GM12878 (cell line): ENCODE results near the gene ZNRF3. TPM values are rescaled to one million over a fixed set of nuclear protein-coding genes. Genes with fewer than 3 reads are reported as not detected.

Source experiments
- ATAC-seq: fragments of 200-7000 bp; cut with Tn5 transposase; 3 replicates; pipeline ENCODE4 v1.9.1; 2020; ENCODE audit warnings: mild to moderate bottlenecking, moderate library complexity
- BruUV-seq: library from RNA; stranded (reverse); fragments of 400-500 nt; replicated peaks from 2 replicates; lab custom pipeline; 2021; lab: Mats Ljungman, UMichigan
- CTCF ChIA-PET: fragments of 300-600 bp; sonication (Branson Sonifier 250); formaldehyde crosslinking; extraction: SDS; loops from one replicate; lab custom pipeline; 2021; ENCODE audit warnings: inconsistent platforms; lab: Yijun Ruan, JAX
- POLR2A ChIA-PET: fragments of 350-600 bp; formaldehyde crosslinking; extraction: SDS; loops from one replicate; lab custom pipeline; 2021; ENCODE audit warnings: inconsistent platforms; lab: Charles Lee
- RAD21 ChIA-PET: fragments of 300-600 bp; sonication (Branson Sonifier 250); formaldehyde crosslinking; loops from one replicate; lab custom pipeline; 2023; ENCODE audit warnings: antibody characterized with exemption; ENCODE audit not compliant: unreplicated experiment; lab: Charles Lee
- SMC1A ChIA-PET: fragments of 300-600 bp; sonication (Branson Sonifier 250); formaldehyde crosslinking; loops from one replicate; lab custom pipeline; 2023; ENCODE audit not compliant: unreplicated experiment, uncharacterized antibody; lab: Charles Lee
- DNase-seq: peaks from one replicate; pipeline ENCODE4 v3.0.0-alpha.2; 2011; ENCODE audit warnings: low read depth, low spot score
- FAIRE-seq: peaks from 3 replicates; lab custom pipeline; 2011; peaks lifted over from hg19 to GRCh38; lab: Jason Lieb, UNC
- H2AFZ ChIP-seq: 2 replicates; pipeline ENCODE4 v1.6.0; 2011; ENCODE audit warnings: low read depth, low read length, control low read depth; ENCODE audit not compliant: control insufficient read depth
- H3K27ac ChIP-seq: 2 replicates; pipeline ENCODE4 v1.5.1; 2011; ENCODE audit warnings: control low read depth; ENCODE audit not compliant: control insufficient read depth, insufficient read depth
- H3K27me3 ChIP-seq, 2 experiments: replicated peaks in 1 of 2; 2 replicates each; pipeline versions ENCODE4 v1.6.0 to v1.6.1; 2011; ENCODE audit warnings: low read length in 1 of 2; ENCODE audit not compliant: control insufficient read depth in 2 of 2, insufficient read depth in 2 of 2
- H3K36me3 ChIP-seq, 2 experiments: 2 replicates each; pipeline ENCODE4 v1.5.1; 2011; ENCODE audit warnings: low read length in 1 of 2; ENCODE audit not compliant: control insufficient read depth in 2 of 2, insufficient read depth in 2 of 2
- H3K4me1 ChIP-seq: 2 replicates; pipeline ENCODE4 v1.6.1; 2011; ENCODE audit warnings: mild to moderate bottlenecking, low read length, moderate library complexity, mixed read lengths; ENCODE audit not compliant: control insufficient read depth, insufficient read depth
- H3K4me2 ChIP-seq: 2 replicates; pipeline ENCODE4 v1.6.0; 2011; ENCODE audit warnings: control low read depth; ENCODE audit not compliant: control insufficient read depth, insufficient read depth
- H3K4me3 ChIP-seq: fragments of 200-600 bp; sonication (generic); 2 replicates; pipeline ENCODE4 v1.5.1; 2016
- H3K79me2 ChIP-seq: 2 replicates; pipeline ENCODE4 v1.6.0; 2011; ENCODE audit warnings: low read length; ENCODE audit not compliant: control insufficient read depth, insufficient read depth
- H3K9ac ChIP-seq: 2 replicates; pipeline ENCODE4 v1.8.0; 2011; ENCODE audit warnings: low read length, control low read depth, mixed read lengths; ENCODE audit not compliant: control insufficient read depth, insufficient read depth
- H3K9me3 ChIP-seq: replicated peaks from 3 replicates; pipeline ENCODE4 v1.5.1; 2011; ENCODE audit warnings: mild to moderate bottlenecking, low read length; ENCODE audit not compliant: control insufficient read depth, insufficient read depth
- H4K20me1 ChIP-seq: 2 replicates; pipeline ENCODE4 v1.6.0; 2011; ENCODE audit not compliant: control insufficient read depth, insufficient read depth
- CHD2 ChIP-seq: IDR thresholded peaks from 2 replicates; pipeline ENCODE4 v1.6.1; 2011; ENCODE audit warnings: low read depth, low read length, improper control_type of control experiment, borderline replicate concordance
- CTCF ChIP-seq, 3 experiments: IDR thresholded peaks in 2 of 3; conservative IDR thresholded peaks in 1 of 3; 2 replicates each; pipeline ENCODE4 v1.5.1; 2011; ENCODE audit warnings: low read depth in 3 of 3, low read length in 3 of 3, mild to moderate bottlenecking in 3 of 3, control low read depth in 2 of 3, moderate library complexity in 2 of 3, inconsistent platforms in 1 of 3, mixed read lengths in 1 of 3; ENCODE audit not compliant: control insufficient read depth in 2 of 3, insufficient read depth in 1 of 3; ENCODE audit errors: extremely low read depth in 1 of 3
- FOXM1 ChIP-seq: IDR thresholded peaks from 2 replicates; pipeline ENCODE4 v1.6.1; 2012; ENCODE audit warnings: low read depth, mild to moderate bottlenecking, inconsistent platforms, low read length, moderate library complexity
- IRF4 ChIP-seq: IDR thresholded peaks from 2 replicates; pipeline ENCODE4 v1.6.1; 2011; ENCODE audit warnings: low read depth, low read length
- KDM1A ChIP-seq: fragments of 200-600 bp; sonication (generic); IDR thresholded peaks from 2 replicates; pipeline ENCODE4 v1.6.1; 2016; ENCODE audit warnings: borderline replicate concordance
- NR2C1 ChIP-seq: fragments of 450-650 bp; IDR thresholded peaks from 2 replicates; pipeline ENCODE4 v1.6.1; 2017; ENCODE audit warnings: antibody characterized with exemption, mild to moderate bottlenecking, moderate library complexity
- NR2C2 ChIP-seq: IDR thresholded peaks from 2 replicates; pipeline ENCODE4 v1.6.1; 2011; ENCODE audit warnings: borderline replicate concordance, low read depth; ENCODE audit not compliant: control insufficient read depth, insufficient read length
- PKNOX1 ChIP-seq: fragments of 450-650 bp; IDR thresholded peaks from 2 replicates; pipeline ENCODE4 v1.6.1; 2016; ENCODE audit warnings: mild to moderate bottlenecking
- RFX5 ChIP-seq: IDR thresholded peaks from 2 replicates; pipeline ENCODE4 v1.6.1; 2011; ENCODE audit warnings: low read depth, low read length, improper control_type of control experiment
- ZBTB33 ChIP-seq: fragments of 450-650 bp; IDR thresholded peaks from 2 replicates; pipeline ENCODE4 v1.6.1; 2017; ENCODE audit warnings: mild to moderate bottlenecking
- ZBTB40 ChIP-seq: fragments of 450-650 bp; IDR thresholded peaks from 2 replicates; pipeline ENCODE4 v1.6.1; 2016; ENCODE audit warnings: mild to moderate bottlenecking, moderate library complexity, borderline replicate concordance
- WGBS: methylation state at CpG from one replicate; pipeline ENCODE4 v1.1.6; 2016; ENCODE audit warnings: low lambda C conversion rate; ENCODE audit not compliant: insufficient replicate concordance, insufficient coverage; ENCODE audit errors: missing lambda C conversion rate; 5-methylcytosine and 5-hydroxymethylcytosine counted together
- in situ Hi-C: fragments of 300-500 bp; cut with MboI; formaldehyde crosslinking; loops from 9 replicates; pipeline ENCODE4 v1.14.3; 2018; ENCODE audit warnings: mixed read lengths
- intact Hi-C: fragments of 100-400 bp; cut with micrococcal nuclease; formaldehyde crosslinking; loops from one replicate; pipeline ENCODE4 v1.14.2; 2022; ENCODE audit not compliant: unreplicated experiment
- polyA plus RNA-seq, 11 experiments: library from polyadenylated mRNA; depleted of rRNA in 4 of 11; unstranded in 6 of 11; stranded (reverse) in 5 of 11; fragments of >200 nt; fragmentation: Nextera tagmentation in 4 of 11; fragmentation: Illumina TruSeq in 1 of 11; extraction: Ambion mirVana in 4 of 11; extraction: Trizol in 1 of 11; gene quantifications; 1 replicate in 1 of 11; 2 replicates in 10 of 11; pipeline versions ENCODE4 v1.2.1 to v1.2.3, GENCODE V29; 2011 to 2016; ENCODE audit warnings: inconsistent platforms in 2 of 11, missing spikeins in 2 of 11, low read depth in 1 of 11
- total RNA-seq, 4 experiments: library from RNA; depleted of rRNA in 3 of 4; stranded (reverse); fragments of >200 nt in 3 of 4; fragmentation: Illumina TruSeq in 1 of 4; extraction: Trizol in 1 of 4; gene quantifications; 2 replicates each; pipeline versions ENCODE4 v1.2.1 to v1.2.3, GENCODE V29; 2013 to 2021

The ZNRF3 gene
- total and polyA plus RNA-seq, 10 of the 15 experiments (the other 5 are each of a cell fraction or from before 2014, with no cell fraction given): 0.05 to 2.4 (median 0.46) TPM

DNA sequence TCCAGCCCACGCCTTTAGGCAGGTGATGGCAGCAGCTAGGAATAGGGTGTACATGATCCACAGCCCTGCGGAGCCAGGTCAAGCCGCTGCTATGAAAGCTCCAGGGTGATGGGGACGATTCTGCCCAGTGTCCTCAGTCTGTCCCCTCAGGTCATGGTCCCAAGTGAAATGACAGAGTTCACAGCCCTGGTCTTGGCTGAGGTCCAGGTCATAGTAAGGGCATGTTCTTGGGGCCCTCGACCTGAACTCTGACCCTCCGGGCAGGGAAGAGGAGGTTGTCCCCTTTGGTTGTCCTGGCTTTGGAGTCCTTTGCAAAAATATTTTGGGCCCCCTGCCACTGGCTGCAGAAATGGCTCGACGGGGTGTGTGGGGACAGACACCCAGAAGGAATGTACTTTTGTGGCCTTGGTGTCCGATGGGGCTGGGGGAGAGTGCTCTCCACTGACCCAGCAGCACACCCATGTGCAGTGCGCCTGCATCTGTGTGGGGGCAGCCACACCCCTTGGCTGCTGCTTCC lies 170.9 kb downstream of the ZNRF3 start (continued):
- no peak for TF ChIP-seq ZBTB40
- TF ChIP-seq NR2C1: no peak

DNA sequence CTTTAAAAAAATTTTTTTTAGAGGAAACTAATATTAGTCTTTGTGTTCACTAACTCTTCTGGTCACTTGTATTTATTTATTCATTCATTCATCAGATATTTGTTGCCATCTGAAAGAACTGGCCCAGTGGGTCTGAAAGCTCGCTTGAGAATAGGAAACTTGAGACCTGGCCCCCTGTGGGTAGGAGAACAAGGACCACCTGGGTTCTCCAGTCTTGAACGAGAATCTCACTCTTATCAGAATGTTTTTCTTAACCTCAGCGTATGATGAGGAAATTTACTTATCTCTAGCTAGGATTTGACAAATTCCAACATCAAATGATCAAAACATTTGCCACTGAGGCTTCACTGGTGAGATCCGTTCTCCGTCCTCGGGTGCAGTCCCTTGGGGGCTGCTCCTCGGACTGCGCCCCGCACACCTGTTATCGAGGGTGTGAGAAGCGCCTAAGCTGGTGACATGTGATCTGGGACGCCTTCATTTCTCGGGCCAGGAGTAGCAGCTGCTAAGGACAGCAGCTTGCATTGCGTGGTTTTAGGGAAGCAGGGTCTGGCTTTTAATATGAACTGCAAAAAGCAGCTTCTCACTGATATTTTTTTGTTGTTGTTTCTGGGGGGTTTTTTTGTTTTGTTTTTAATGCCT lies 171.9 kb downstream of the ZNRF3 start:
- Histone ChIP-seq H3K79me2 (no peaks in the 10 kb centered on the region), H3K4me1 (no peaks in the 10 kb centered on the region), H4K20me1 (no peaks in the 10 kb centered on the region), H3K27me3 (peaks cover 0 to 2% of the 10 kb centered on the region in 2 experiments; a peak in 1 of 4 replicates), H3K9ac (no peak overlapping the region), H2AFZ (no peak overlapping the region), H3K36me3 (peaks cover 0 to 7% of the 10 kb centered on the region in 2 experiments; a peak in 2 of 4 replicates), H3K4me2 (no peak overlapping the region), H3K9me3 (no peaks in the 10 kb centered on the region), H3K4me3 (no peak overlapping the region), H3K27ac (no peak overlapping the region)
- CTCF ChIA-PET: interaction anchor here (1.0 to 3.9 kb wide), 7 partner anchors 10 to 455 kb away, joined by 3 to 20 read pairs (median 7); no protein-coding TSS in a partner anchor
- SMC1A ChIA-PET: interaction anchor here (0.8 to 5.1 kb wide), 7 partner anchors 10 to 243 kb away, joined by 3 to 25 read pairs (median 4); no protein-coding TSS in a partner anchor
- ATAC-seq (no peak), FAIRE-seq (no peak), DNase-seq (no peak)
- in situ Hi-C loops (no loop called here), intact Hi-C loops (no loop called here)
- POLR2A ChIA-PET: interaction anchor here (1.1 kb wide), 1 partner anchor 199 kb away, joined by 4 read pairs; no protein-coding TSS in a partner anchor
- WGBS: 51% methylated on average over 14 of the region's 14 CpGs
- RAD21 ChIA-PET: interaction anchor here (1.0 kb wide), 1 partner anchor 190 kb away, joined by 3 read pairs; no protein-coding TSS in a partner anchor
- no TSS peak for BruUV-seq
- no peak for TF ChIP-seq PKNOX1
- no peak for TF ChIP-seq IRF4
- TF ChIP-seq ZBTB33: no peak
- no peak for TF ChIP-seq NR2C2
- TF ChIP-seq KDM1A: no peak
- no peak for TF ChIP-seq FOXM1
- TF ChIP-seq CTCF (IDR thresholded peaks at IDR 0.05 in 2 of 3, conservative IDR thresholded peaks at IDR 0.05 in 1 of 3; ENCODE audit: control insufficient read depth in 2 of 3, extremely low read depth in 1 of 3, insufficient read depth in 1 of 3, low read depth in 3 of 3, low read length in 3 of 3): no peak
- TF ChIP-seq RFX5: no peak
- no peak for TF ChIP-seq CHD2
